T-helper 1 cell (primary cell): ENCODE results near the gene LRCOL1.

ENCODE experiments used
- DNase-seq, 5 donors: peaks; one replicate each; pipeline ENCODE4 v3.0.0-alpha.2; 2012 to 2020

The LRCOL1 gene

DNA sequence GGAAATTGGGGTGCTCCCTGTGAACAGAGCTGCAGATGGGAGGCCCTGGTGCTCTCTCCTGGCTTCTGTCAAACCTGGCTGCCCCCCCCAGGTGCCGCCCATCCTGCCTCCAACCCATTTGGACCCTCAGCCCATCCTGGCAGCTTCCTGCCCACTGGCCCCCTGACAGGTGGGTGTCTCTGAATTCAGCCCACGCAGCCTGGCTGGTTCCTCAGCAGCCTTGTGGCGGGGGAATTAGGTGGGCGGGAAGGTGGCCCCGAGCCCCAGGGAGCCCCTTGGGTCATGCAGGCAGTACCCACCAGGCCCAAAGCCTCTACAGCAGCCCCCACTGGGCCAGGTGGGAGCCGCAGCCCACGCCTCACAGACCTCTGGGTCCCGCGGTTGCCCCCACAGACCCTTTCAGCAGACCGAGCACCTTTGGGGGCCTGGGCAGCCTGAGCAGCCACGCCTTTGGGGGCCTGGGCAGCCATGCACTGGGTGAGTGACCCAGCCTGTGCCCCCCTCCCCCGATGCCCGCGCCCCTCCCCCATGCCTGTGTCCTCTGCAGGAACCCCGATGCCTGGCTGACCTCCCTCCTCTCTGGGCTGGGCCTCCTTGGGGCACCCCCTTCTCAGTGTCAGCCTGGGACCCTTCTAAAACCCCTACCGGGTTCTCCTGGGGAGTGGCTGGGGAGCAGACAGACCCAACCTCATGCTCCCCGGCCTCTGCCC lies 28.9 kb downstream of the LRCOL1 start:
- DNase-seq: no peak

- DNase-seq: no peak
Measured at GRCh38 chr12:132580701-132581292, 29.6 kb downstream of the LRCOL1 start.

GRCh38 chr12:132579744-132580143 lies 30.6 kb downstream of the LRCOL1 start:
- DNase-seq: no peak

- DNase-seq: no peak
Measured at GRCh38 chr12:132578826-132579225, 31.6 kb downstream of the LRCOL1 start.

- no peak for DNase-seq
Measured at GRCh38 chr12:132578118-132578517, 32.3 kb downstream of the LRCOL1 start.

DNA sequence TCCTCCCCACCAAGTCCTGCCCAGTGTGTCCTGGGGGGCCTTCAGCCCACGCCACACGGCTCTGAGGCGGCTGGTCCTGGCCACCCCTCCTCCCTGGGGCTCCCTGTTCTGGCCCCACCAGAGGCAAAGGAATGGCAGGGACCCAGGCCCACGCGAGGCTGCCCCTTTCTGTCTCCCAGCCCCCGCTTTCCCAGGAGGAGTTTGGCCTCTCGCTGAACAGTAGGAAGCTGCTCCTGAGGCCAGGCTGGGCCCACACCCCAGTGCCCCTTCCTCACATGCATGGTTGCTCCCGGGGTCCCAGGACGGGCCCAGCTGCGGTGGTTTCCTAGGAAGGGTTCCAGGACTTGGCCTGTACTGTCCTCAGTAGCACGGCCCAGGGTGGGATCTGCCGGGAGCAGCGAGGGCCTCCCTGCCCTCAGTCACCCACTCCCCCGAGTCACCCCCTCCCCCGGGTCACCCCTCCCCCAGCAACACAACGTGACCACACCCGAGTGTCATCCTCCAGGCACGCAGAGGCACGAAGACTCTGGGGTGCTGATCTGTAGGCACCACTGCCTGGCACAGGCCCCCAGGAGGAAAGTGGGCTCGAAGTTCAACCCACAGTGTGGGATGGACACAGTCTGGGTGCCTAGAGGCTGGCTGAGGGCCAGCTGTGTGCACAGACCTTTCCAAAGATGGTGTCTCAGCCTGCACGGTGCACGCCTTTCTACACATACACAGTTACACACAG lies 33.0 kb downstream of the LRCOL1 start:
- DNase-seq: no peak

GRCh38 chr12:132576701-132577100 lies 33.7 kb downstream of the LRCOL1 start:
- DNase-seq: no peak

DNA sequence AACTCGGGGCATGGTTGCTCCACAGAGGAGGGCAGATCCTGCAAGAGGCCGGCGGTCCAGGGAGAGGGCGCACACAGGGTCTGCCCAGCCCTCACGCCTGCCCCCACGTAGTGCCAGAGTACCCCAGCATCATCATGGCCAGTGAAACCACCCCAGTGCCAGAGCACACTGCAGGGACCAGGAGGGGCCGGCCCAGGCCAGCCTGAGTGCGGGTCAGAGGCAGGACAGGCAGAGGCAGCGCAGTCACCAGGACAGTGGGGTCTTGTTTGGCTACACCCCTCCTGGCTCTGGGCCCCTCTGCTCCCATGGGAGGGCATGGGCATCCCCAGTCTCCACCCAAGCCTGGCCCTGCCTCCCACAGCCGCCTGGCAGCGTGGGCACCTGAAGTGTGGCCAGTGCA lies 34.7 kb downstream of the LRCOL1 start:
- no peak for DNase-seq

GRCh38 chr12:132574271-132574996 lies 35.9 kb downstream of the LRCOL1 start:
- DNase-seq: no peak

- no peak for DNase-seq
Measured at GRCh38 chr12:132572801-132573760, 37.3 kb downstream of the LRCOL1 start.

GRCh38 chr12:132572106-132572505 lies 38.3 kb downstream of the LRCOL1 start:
- no peak for DNase-seq

GRCh38 chr12:132571598-132571997 lies 38.8 kb downstream of the LRCOL1 start:
- DNase-seq: no peak

DNA sequence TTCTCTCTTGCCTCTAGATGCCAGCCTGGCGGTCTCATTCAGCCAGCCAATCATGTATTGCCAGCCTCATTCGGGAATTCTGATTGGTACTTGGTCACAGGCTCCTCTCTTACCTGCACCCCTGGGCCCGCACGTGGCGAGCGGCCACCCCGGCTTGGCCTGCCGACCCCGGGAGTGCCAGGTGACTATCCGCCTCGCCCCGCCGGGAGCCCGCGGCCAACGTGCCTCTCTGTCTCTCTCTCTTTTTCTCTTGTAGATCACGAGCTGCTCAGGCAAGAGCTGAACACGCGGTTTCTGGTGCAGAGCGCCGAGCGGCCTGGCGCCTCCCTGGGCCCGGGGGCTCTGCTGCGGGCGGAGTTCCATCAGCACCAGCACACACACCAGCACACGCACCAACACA lies 39.3 kb downstream of the LRCOL1 start:
- no peak for DNase-seq

GRCh38 chr12:132570635-132571034 lies 39.7 kb downstream of the LRCOL1 start:
- no peak for DNase-seq

DNA sequence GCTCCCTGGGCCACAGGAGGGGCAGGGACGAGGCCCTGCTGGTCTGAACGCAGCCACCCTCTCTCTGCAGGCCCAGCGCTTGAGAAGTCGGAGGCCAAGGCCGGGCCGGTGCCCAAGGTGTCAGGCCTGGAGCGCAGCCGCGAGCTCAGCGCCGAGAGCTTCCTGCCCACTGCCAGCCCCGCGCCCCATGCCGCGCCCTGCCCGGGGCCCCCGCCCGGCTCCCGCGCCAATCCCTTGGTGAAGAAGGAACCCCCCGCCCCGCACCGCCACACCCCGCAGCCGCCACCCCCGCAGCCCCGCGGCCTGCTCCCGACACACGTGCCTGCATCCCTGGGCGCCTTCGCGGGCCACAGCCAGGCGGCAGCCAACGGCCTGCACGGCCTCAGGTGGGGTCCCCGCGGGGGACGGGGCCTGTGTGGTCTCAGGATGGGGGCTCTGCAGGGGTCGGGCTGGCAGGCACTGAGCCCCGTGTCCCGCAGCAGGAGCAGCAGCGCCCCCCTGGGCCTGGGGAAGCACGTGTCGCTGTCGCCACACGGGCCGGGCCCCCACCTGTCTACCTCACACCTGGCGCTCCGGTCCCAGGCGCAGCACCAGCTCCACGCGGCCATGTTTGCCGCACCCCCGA lies 40.4 kb downstream of the LRCOL1 start:
- no peak for DNase-seq

GRCh38 chr12:132568826-132569480 lies 41.4 kb downstream of the LRCOL1 start:
- DNase-seq: no peak

DNA sequence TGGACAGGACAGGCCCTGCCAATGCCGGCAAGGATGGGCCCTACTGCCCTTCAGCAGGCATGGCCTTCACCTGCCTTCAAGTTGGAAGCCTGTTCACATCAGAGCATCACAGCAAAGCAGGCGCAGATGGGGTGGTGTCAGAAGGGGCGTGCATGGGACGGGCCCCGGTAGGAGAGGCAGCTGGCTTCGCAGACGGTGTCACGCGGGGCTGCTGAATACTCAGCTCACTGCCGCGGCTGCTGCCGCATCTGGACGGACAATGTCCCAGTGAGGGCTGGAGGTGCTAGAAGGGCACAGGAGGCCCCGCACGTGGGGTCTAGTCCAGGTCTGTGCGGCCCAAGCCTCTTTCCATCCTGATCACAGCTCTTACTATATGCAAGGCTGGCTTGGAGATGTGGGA lies 42.1 kb downstream of the LRCOL1 start:
- DNase-seq: no peak

- DNase-seq: no peak
Measured at GRCh38 chr12:132566516-132567131, 43.8 kb downstream of the LRCOL1 start.

DNA sequence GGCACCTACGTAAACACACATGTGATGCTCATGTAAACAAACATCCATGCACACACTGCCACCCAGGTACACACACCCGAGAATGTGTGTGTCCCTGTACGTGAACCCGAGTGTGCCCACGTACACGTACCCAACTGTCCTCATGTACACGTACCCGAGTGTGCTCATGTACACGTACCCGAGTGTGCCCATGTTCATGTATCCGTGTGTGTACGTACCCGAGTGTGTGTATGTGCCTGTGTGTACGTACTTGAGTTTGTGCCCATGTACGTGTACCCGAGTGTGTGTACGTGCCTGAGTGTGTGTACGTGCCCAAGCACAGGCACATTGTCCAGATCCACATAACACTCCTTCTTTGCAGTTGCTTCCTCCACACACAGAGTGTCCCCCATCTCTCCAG lies 45.0 kb downstream of the LRCOL1 start:
- DNase-seq: no peak

- DNase-seq: no peak
Measured at GRCh38 chr12:132563911-132564310, 46.5 kb downstream of the LRCOL1 start.
